HG03565 (cell line): ENCODE data around the gene ATP11A.

Source experiments
- ATAC-seq: cut with Tn5 transposase; IDR thresholded peaks from one replicate; pipeline ENCODE4 v1.9.1; 2021; ENCODE audit warnings: mild to moderate bottlenecking, moderate library complexity; ENCODE audit not compliant: unreplicated experiment

The ATP11A gene

GRCh38 chr13:112812306-112813055 is 122.6 kb downstream of the ATP11A start:
- no peak for ATAC-seq

- ATAC-seq, result no peak
Measured at GRCh38 chr13:112813552-112813951, 123.7 kb downstream of the ATP11A start.

GRCh38 chr13:112814905-112815585 is 125.2 kb downstream of the ATP11A start:
- ATAC-seq, result no peak

GRCh38 chr13:112815871-112816270 is 126.0 kb downstream of the ATP11A start:
- ATAC-seq, result no peak

- no peak for ATAC-seq
Measured at GRCh38 chr13:112818040-112818697, 128.3 kb downstream of the ATP11A start.

GRCh38 chr13:112818698-112819045 is 128.8 kb downstream of the ATP11A start:
- no peak for ATAC-seq

- no peak for ATAC-seq
Measured at GRCh38 chr13:112819111-112819510, 129.3 kb downstream of the ATP11A start.

GRCh38 chr13:112819816-112820215 is 130.0 kb downstream of the ATP11A start:
- ATAC-seq, result no peak

GRCh38 chr13:112820318-112820717 is 130.5 kb downstream of the ATP11A start:
- ATAC-seq, result no peak

- no peak for ATAC-seq
Measured at GRCh38 chr13:112821340-112822055, 131.7 kb downstream of the ATP11A start.

- no peak for ATAC-seq
Measured at GRCh38 chr13:112822851-112823250, 133.0 kb downstream of the ATP11A start.

GRCh38 chr13:112824429-112824828 is 134.6 kb downstream of the ATP11A start:
- no peak for ATAC-seq

GRCh38 chr13:112825071-112825470 is 135.2 kb downstream of the ATP11A start:
- no peak for ATAC-seq

GRCh38 chr13:112825875-112826274 is 136.0 kb downstream of the ATP11A start:
- ATAC-seq, result no peak

GRCh38 chr13:112826565-112826964 is 136.7 kb downstream of the ATP11A start:
- no peak for ATAC-seq

GRCh38 chr13:112828082-112828699 is 138.4 kb downstream of the ATP11A start:
- ATAC-seq, result no peak

GRCh38 chr13:112828756-112829155 is 138.9 kb downstream of the ATP11A start:
- no peak for ATAC-seq

- ATAC-seq, result no peak
Measured at GRCh38 chr13:112831196-112831595, 141.4 kb downstream of the ATP11A start.

- no peak for ATAC-seq
Measured at GRCh38 chr13:112831801-112832200, 142.0 kb downstream of the ATP11A start.

- no peak for ATAC-seq
Measured at GRCh38 chr13:112832811-112833210, 143.0 kb downstream of the ATP11A start.
